WTC11 (cell line): ENCODE measurements around the gene PFDN2. TPM values are rescaled to one million over a fixed set of nuclear protein-coding genes. Genes with fewer than 3 reads are reported as not detected.

Experiments
- ARID4B ChIP-seq: sonication (generic); formaldehyde crosslinking; IDR thresholded peaks from 2 replicates; pipeline ENCODE4 v1.8.0; 2023; ENCODE audit warnings: missing genetic modification reagents, mild to moderate bottlenecking, borderline replicate concordance
- RELA ChIP-seq: sonication (generic); formaldehyde crosslinking; IDR thresholded peaks from 2 replicates; pipeline ENCODE4 v1.8.1; 2022; ENCODE audit warnings: missing genetic modification reagents, mild to moderate bottlenecking, borderline replicate concordance
- SOX15 ChIP-seq: fragments of 250-450 bp; sonication (Bioruptor Pico); IDR thresholded peaks from 2 replicates; pipeline ENCODE4 v1.9.0; 2021; ENCODE audit warnings: mild to moderate bottlenecking
- ZNF121 ChIP-seq: sonication (generic); formaldehyde crosslinking; IDR thresholded peaks from 2 replicates; pipeline ENCODE4 v1.8.0; 2023; ENCODE audit warnings: missing genetic modification reagents
- ZNF138 ChIP-seq: sonication (generic); formaldehyde crosslinking; conservative IDR thresholded peaks from 2 replicates; pipeline ENCODE4 v1.8.1; 2022; ENCODE audit warnings: mild to moderate bottlenecking, moderate library complexity, missing genetic modification reagents
- total RNA-seq: library from RNA; stranded (reverse); gene quantifications from 3 replicates; pipeline ENCODE4 v1.2.3, GENCODE V29; 2021

Gene PFDN2
- total RNA-seq, 1 experiment from 2014 or later, result 92.6 TPM

GRCh38 chr1:161051219-161051618, 66.6 kb downstream of the PFDN2 start (continued):
- TF ChIP-seq ARID4B (CRISPR knock-in tag), result no peak
- TF ChIP-seq ZNF138, result no peak
- TF ChIP-seq RELA, result no peak
- no peak for TF ChIP-seq SOX15 (CRISPR knock-in tag)
- no peak for TF ChIP-seq ZNF121

Other genes with a start within 250 kb of the PFDN2 start
- gene ITLN1, start 232.9 kb downstream of the PFDN2 start, total RNA-seq, result not detected in 3 replicates
- gene ITLN2, start 163.2 kb downstream of the PFDN2 start, total RNA-seq, result 5.9 to 7.8 TPM (median 7.0 TPM) in 3 replicates
- gene F11R, start 96.9 kb downstream of the PFDN2 start, total RNA-seq, result 202 to 213 TPM (median 203 TPM) in 3 replicates
- 74.5 to 107 TPM (median 100 TPM) in 3 replicates for gene TSTD1, start 79.1 kb downstream of the PFDN2 start, total RNA-seq
- gene USF1, start 72.1 kb downstream of the PFDN2 start, total RNA-seq, result 55.9 to 65.6 TPM (median 57.8 TPM) in 3 replicates
- gene ARHGAP30, start 48.1 kb downstream of the PFDN2 start, total RNA-seq, result 0.39 to 0.92 TPM (median 0.52 TPM) in 3 replicates
- 0.46 to 1.7 TPM (median 0.48 TPM) in 3 replicates for gene NECTIN4, start 28.5 kb downstream of the PFDN2 start, total RNA-seq
- gene KLHDC9, start 19.7 kb downstream of the PFDN2 start, total RNA-seq, result 5.8 to 8.7 TPM (median 8.7 TPM) in 3 replicates
- 44.4 to 47.2 TPM (median 46.5 TPM) in 3 replicates for gene NIT1, start 68 bp upstream of the PFDN2 start, total RNA-seq
- 39.2 to 43.3 TPM (median 40.0 TPM) in 3 replicates for gene DEDD, start 14.6 kb upstream of the PFDN2 start, total RNA-seq
- gene UFC1, start 35.9 kb upstream of the PFDN2 start, total RNA-seq, result 56.2 to 61.2 TPM (median 60.7 TPM) in 3 replicates
- 30.7 to 31.1 TPM (median 30.8 TPM) in 3 replicates for gene USP21, start 41.5 kb upstream of the PFDN2 start, total RNA-seq
- gene PPOX, start 48.4 kb upstream of the PFDN2 start, total RNA-seq, result 39.8 to 44.8 TPM (median 43.4 TPM) in 3 replicates
- 40.1 to 44.8 TPM (median 40.7 TPM) in 3 replicates for gene B4GALT3, start 59.5 kb upstream of the PFDN2 start, total RNA-seq
- 9.1 to 11.2 TPM (median 10.0 TPM) in 3 replicates for gene ADAMTS4, start 81.0 kb upstream of the PFDN2 start, total RNA-seq
- 105 to 108 TPM (median 105 TPM) in 3 replicates for gene NDUFS2, start 84.3 kb upstream of the PFDN2 start, total RNA-seq
- gene FCER1G, start 97.3 kb upstream of the PFDN2 start, total RNA-seq, result 0.48 to 1.0 TPM (median 0.85 TPM) in 3 replicates
- 1.9 to 2.5 TPM (median 2.2 TPM) in 3 replicates for gene APOA2, start 105.6 kb upstream of the PFDN2 start, total RNA-seq
- 13.0 to 16.9 TPM (median 15.1 TPM) in 3 replicates for gene TOMM40L, start 108.0 kb upstream of the PFDN2 start, total RNA-seq
- gene NR1I3, start 120.2 kb upstream of the PFDN2 start, total RNA-seq, result 0.16 TPM in 1 of 3 replicates, not detected in the others
- 0.92 to 1.2 TPM (median 1.1 TPM) in 3 replicates for gene PCP4L1, start 140.7 kb upstream of the PFDN2 start, total RNA-seq
- gene MPZ, start 191.9 kb upstream of the PFDN2 start, total RNA-seq, result 3.2 to 5.5 TPM (median 5.2 TPM) in 3 replicates
- gene SDHC, start 196.3 kb upstream of the PFDN2 start, total RNA-seq, result 193 to 207 TPM (median 196 TPM) in 3 replicates
- not detected in 3 replicates for gene CFAP126, start 249.8 kb upstream of the PFDN2 start, total RNA-seq